ENCODE measurements around the gene GXYLT2. TPM values are rescaled to one million over a fixed set of nuclear protein-coding genes. Genes with fewer than 3 reads are reported as not detected.

GXYLT2 gene
- total and polyA plus RNA-seq, 2 experiments from 2014 or later = 2.0 to 5.8 TPM

- TF ChIP-seq ZNF462 (CRISPR knock-in tag; IDR thresholded peaks at IDR 0.05) = no peak
These were observed 27.8 kb upstream of the GXYLT2 start (continued) for GRCh38 chr3:72860053-72860452.

DNA sequence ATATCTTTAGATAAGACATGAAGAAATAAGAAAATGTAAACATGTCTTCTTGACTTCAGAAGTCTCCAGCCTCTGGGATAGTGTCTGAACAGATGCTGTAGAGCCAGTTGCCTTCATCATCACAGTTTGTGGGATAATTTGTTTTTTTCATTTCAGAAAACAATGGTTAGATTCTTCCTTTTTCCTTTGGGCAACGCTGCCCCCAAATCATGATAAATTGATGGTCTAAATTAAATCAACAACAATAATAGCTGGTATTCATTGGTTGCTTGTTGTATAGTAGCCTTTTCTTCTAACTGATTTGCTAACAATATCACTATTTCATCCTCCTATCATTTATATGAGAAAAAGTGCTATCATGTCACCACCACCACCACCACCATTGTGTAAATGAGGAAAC lies 27.0 kb upstream of the GXYLT2 start:
- Histone ChIP-seq H3K27me3 (ENCODE audit: insufficient read depth) (no peaks in the 10 kb centered on the region), H3K27ac (ENCODE audit: low read depth) (no peak overlapping the region), H2AFZ (no peak overlapping the region), H3K4me1 (ENCODE audit: insufficient read depth) (no peaks in the 10 kb centered on the region), H3K9me2 (ENCODE audit: insufficient read depth) (no peaks in the 10 kb centered on the region), H3K36me3 (ENCODE audit: insufficient read depth) (no peaks in the 10 kb centered on the region), H3F3A (replicated peaks; ENCODE audit: low read depth) (no peaks in the 10 kb centered on the region), H3K4me2 (no peak overlapping the region), H3K4me3 (no peak overlapping the region), H3K79me2 (replicated peaks; ENCODE audit: insufficient read depth) (no peaks in the 10 kb centered on the region), H4K20me1 (replicated peaks; ENCODE audit: insufficient read depth) (no peaks in the 10 kb centered on the region)
- H3K4me1 Mint-ChIP-seq = no peaks in the 10 kb centered on the region
- H3K27ac Mint-ChIP-seq = no peak overlapping the region
- H3K27me3 Mint-ChIP-seq (ENCODE audit: insufficient read depth, low read depth, poor library complexity) = no peaks in the 10 kb centered on the region
- H3K9me3 Mint-ChIP-seq = no peaks in the 10 kb centered on the region
- no peak for DNase-seq (ENCODE audit: low spot score)
- ATAC-seq = no peak
- H3K36me3 Mint-ChIP-seq (ENCODE audit: low read depth) = no peaks in the 10 kb centered on the region
- no peak overlapping the region for H3K4me3 Mint-ChIP-seq
- TF ChIP-seq REST (IDR thresholded peaks at IDR 0.05; ENCODE audit: unreplicated experiment) (no peak), ZNF462 (CRISPR knock-in tag; IDR thresholded peaks at IDR 0.05) (no peak), STAT1 (IDR thresholded peaks at IDR 0.05; ENCODE audit: unreplicated experiment) (no peak), CREB1 (CRISPR knock-in tag; IDR thresholded peaks at IDR 0.05; ENCODE audit: low read depth) (no peak), ZNF331 (CRISPR knock-in tag; IDR thresholded peaks at IDR 0.05; ENCODE audit: low read depth) (no peak), EZH2 (IDR thresholded peaks at IDR 0.05; ENCODE audit: low read depth, unreplicated experiment) (no peak)

Data from GM23338 (cell line).